K562 (cell line): Measurements from ENCODE around the gene CNTF. TPM values are rescaled to one million over a fixed set of nuclear protein-coding genes. Genes with fewer than 3 reads are reported as not detected.

Experiments used
- BHLHE40 ChIP-seq: IDR thresholded peaks from 2 replicates; pipeline ENCODE4 v1.6.1; 2011; ENCODE audit warnings: low read length, improper control_type of control experiment
- E2F5 ChIP-seq: sonication (generic); formaldehyde crosslinking; IDR thresholded peaks from 2 replicates; pipeline ENCODE4 v1.8.0; 2022; ENCODE audit warnings: mild to moderate bottlenecking, missing genetic modification reagents
- EGR1 ChIP-seq: fragments of 450-650 bp; conservative IDR thresholded peaks from 2 replicates; pipeline ENCODE4 v1.6.1; 2017; ENCODE audit warnings: mild to moderate bottlenecking
- FOSL1 ChIP-seq: fragments of 200-800 bp; sonication (Bioruptor generic); conservative IDR thresholded peaks from 2 replicates; pipeline ENCODE4 v1.6.1; 2016; ENCODE audit warnings: missing genetic modification characterization, missing compliant biosample characterization
- FOXO4 ChIP-seq: fragments of 450-650 bp; formaldehyde crosslinking; IDR thresholded peaks from 2 replicates; pipeline ENCODE4 v1.4.0; 2020; ENCODE audit warnings: mild to moderate bottlenecking, moderate library complexity
- HNRNPLL ChIP-seq: fragments of 200-400 bp; formaldehyde crosslinking; IDR thresholded peaks from 2 replicates; pipeline ENCODE4 v1.6.1; 2017; ENCODE audit warnings: low read length, low read depth, mild to moderate bottlenecking; ENCODE audit not compliant: poor library complexity, severe bottlenecking
- NCOA6 ChIP-seq: fragments of 450-650 bp; IDR thresholded peaks from 2 replicates; pipeline ENCODE4 v1.6.1; 2017; ENCODE audit warnings: mild to moderate bottlenecking
- PPARD ChIP-seq: fragments of 250-450 bp; sonication (Bioruptor Pico); IDR thresholded peaks from 2 replicates; pipeline ENCODE4 v1.8.0; 2022; ENCODE audit warnings: inconsistent platforms, mild to moderate bottlenecking, moderate library complexity
- RBFOX2 ChIP-seq: fragments of 200-400 bp; formaldehyde crosslinking; IDR thresholded peaks from 2 replicates; pipeline ENCODE4 v1.6.1; 2017; ENCODE audit warnings: low read depth, mild to moderate bottlenecking, low read length, moderate library complexity
- TBL1XR1 ChIP-seq, 2 experiments: IDR thresholded peaks; 2 replicates each; pipeline ENCODE4 v1.6.1; 2012; ENCODE audit warnings: improper control_type of control experiment in 2 of 2, low read length in 2 of 2, mild to moderate bottlenecking in 1 of 2
- ZNF445 ChIP-seq: fragments of 250-450 bp; sonication (Bioruptor Pico); IDR thresholded peaks from 2 replicates; pipeline ENCODE4 v1.4.0; 2020; ENCODE audit warnings: low read depth, mild to moderate bottlenecking, moderate library complexity
- ZNF644 ChIP-seq: fragments of 200-800 bp; sonication (Bioruptor generic); IDR thresholded peaks from 2 replicates; pipeline ENCODE4 v1.6.1; 2016; ENCODE audit warnings: low read depth, missing genetic modification characterization, missing compliant biosample characterization
- polyA plus RNA-seq, 8 experiments: library from polyadenylated mRNA; depleted of rRNA in 4 of 8; stranded (reverse) in 5 of 8; unstranded in 3 of 8; fragments of >200 nt; fragmentation: Nextera tagmentation in 2 of 8; fragmentation: Illumina TruSeq in 1 of 8; extraction: Ambion mirVana in 2 of 8; extraction: Trizol in 1 of 8; gene quantifications; 2 replicates each; pipeline versions ENCODE4 v1.2.1 to v1.2.3, GENCODE V29; 2011 to 2014; ENCODE audit warnings: inconsistent platforms in 1 of 8, missing spikeins in 1 of 8
- total RNA-seq, 7 experiments: library from RNA; depleted of rRNA in 6 of 7; stranded (reverse); fragments of >200 nt in 6 of 7; fragmentation: Illumina TruSeq in 2 of 7; extraction: Trizol in 2 of 7; gene quantifications; 2 replicates each; pipeline versions ENCODE4 v1.2.1 to v1.2.3, GENCODE V29; 2011 to 2021; ENCODE audit warnings: low replicate concordance in 1 of 7
- TF ChIP-seq, protein P1 (sequence below): fragments of 250-450 bp; sonication (Bioruptor Pico); IDR thresholded peaks from 2 replicates; pipeline ENCODE4 v1.4.0; 2020
- TF ChIP-seq, protein P2 (sequence below): fragments of 200-800 bp; sonication (Bioruptor generic); IDR thresholded peaks from 2 replicates; pipeline ENCODE4 v1.6.1; 2017; ENCODE audit warnings: missing genetic modification characterization, missing compliant biosample characterization
- TF ChIP-seq, protein P3 (sequence below), 2 experiments: fragments of 450-650 bp; conservative IDR thresholded peaks; 2 replicates each; pipeline ENCODE4 v1.6.1; 2017; ENCODE audit warnings: mild to moderate bottlenecking in 2 of 2, moderate library complexity in 2 of 2
- TF ChIP-seq, protein P4 (sequence below): fragments of 250-450 bp; sonication (Bioruptor Pico); IDR thresholded peaks from 2 replicates; pipeline ENCODE4 v1.6.1; 2021; ENCODE audit warnings: mild to moderate bottlenecking

Gene CNTF
- total and polyA plus RNA-seq, 9 of the 15 experiments (the other 6 are each of a cell fraction or from before 2014, with no cell fraction given): 0.17 to 5.0 (median 2.3) TPM

DNA sequence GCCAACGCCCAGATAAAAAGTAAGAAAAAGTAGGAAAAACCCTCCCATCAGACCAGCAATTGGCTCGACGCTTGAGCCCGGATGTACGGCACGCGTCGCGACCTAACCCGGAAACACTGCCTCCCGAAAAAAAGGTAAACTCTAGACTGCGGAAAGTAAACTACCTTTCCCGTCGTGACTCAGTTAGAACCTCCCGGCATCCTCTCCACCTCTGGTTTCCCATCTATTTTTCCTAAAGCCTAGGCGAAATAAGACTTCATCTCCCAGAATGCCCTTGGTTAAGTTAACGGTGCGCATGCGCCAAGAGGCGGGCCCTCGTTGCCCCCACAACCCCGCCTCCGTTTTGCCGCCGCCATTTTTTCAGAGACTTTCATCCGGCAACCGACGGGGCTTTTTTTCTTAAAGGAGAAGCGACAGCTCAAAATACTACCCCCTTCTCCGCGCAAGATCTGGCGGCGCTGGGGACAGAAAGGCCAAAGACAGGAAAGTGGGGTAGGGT is 44.3 kb upstream of the CNTF start (continued):
- TF ChIP-seq, protein P1, sequence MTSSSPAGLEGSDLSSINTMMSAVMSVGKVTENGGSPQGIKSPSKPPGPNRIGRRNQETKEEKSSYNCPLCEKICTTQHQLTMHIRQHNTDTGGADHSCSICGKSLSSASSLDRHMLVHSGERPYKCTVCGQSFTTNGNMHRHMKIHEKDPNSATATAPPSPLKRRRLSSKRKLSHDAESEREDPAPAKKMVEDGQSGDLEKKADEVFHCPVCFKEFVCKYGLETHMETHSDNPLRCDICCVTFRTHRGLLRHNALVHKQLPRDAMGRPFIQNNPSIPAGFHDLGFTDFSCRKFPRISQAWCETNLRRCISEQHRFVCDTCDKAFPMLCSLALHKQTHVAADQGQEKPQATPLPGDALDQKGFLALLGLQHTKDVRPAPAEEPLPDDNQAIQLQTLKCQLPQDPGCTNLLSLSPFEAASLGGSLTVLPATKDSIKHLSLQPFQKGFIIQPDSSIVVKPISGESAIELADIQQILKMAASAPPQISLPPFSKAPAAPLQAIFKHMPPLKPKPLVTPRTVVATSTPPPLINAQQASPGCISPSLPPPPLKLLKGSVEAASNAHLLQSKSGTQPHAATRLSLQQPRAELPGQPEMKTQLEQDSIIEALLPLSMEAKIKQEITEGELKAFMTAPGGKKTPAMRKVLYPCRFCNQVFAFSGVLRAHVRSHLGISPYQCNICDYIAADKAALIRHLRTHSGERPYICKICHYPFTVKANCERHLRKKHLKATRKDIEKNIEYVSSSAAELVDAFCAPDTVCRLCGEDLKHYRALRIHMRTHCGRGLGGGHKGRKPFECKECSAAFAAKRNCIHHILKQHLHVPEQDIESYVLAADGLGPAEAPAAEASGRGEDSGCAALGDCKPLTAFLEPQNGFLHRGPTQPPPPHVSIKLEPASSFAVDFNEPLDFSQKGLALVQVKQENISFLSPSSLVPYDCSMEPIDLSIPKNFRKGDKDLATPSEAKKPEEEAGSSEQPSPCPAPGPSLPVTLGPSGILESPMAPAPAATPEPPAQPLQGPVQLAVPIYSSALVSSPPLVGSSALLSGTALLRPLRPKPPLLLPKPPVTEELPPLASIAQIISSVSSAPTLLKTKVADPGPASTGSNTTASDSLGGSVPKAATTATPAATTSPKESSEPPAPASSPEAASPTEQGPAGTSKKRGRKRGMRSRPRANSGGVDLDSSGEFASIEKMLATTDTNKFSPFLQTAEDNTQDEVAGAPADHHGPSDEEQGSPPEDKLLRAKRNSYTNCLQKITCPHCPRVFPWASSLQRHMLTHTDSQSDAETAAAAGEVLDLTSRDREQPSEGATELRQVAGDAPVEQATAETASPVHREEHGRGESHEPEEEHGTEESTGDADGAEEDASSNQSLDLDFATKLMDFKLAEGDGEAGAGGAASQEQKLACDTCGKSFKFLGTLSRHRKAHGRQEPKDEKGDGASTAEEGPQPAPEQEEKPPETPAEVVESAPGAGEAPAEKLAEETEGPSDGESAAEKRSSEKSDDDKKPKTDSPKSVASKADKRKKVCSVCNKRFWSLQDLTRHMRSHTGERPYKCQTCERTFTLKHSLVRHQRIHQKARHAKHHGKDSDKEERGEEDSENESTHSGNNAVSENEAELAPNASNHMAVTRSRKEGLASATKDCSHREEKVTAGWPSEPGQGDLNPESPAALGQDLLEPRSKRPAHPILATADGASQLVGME: 0 out of 2 replicates have a peak, but pooled peaks have one; percentile 30
- TF ChIP-seq BHLHE40 (peak; percentile 98), ZNF445 (CRISPR knock-in tag) (no peak), HNRNPLL (peak; percentile 16), TBL1XR1 (IDR thresholded peaks at IDR 0.05; ENCODE audit: low read length in 2 of 2) (peak; percentile 0 to 51; a peak in 2 of 4 replicates), ZNF644 (0 out of 2 replicates have a peak, but pooled peaks have one; percentile 71), FOXO4 (CRISPR knock-in tag) (no peak), RBFOX2 (peak; percentile 75), NCOA6 (no peak), E2F5 (CRISPR knock-in tag) (no peak), FOSL1 (tag) (peak; percentile 85), PPARD (CRISPR knock-in tag) (no peak), EGR1 (peak; percentile 64)
- TF ChIP-seq, protein P2, sequence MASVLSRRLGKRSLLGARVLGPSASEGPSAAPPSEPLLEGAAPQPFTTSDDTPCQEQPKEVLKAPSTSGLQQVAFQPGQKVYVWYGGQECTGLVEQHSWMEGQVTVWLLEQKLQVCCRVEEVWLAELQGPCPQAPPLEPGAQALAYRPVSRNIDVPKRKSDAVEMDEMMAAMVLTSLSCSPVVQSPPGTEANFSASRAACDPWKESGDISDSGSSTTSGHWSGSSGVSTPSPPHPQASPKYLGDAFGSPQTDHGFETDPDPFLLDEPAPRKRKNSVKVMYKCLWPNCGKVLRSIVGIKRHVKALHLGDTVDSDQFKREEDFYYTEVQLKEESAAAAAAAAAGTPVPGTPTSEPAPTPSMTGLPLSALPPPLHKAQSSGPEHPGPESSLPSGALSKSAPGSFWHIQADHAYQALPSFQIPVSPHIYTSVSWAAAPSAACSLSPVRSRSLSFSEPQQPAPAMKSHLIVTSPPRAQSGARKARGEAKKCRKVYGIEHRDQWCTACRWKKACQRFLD (CRISPR knock-in tag): peak; percentile 78; the same call in 1 of the 2 replicates
- TF ChIP-seq, protein P3, sequence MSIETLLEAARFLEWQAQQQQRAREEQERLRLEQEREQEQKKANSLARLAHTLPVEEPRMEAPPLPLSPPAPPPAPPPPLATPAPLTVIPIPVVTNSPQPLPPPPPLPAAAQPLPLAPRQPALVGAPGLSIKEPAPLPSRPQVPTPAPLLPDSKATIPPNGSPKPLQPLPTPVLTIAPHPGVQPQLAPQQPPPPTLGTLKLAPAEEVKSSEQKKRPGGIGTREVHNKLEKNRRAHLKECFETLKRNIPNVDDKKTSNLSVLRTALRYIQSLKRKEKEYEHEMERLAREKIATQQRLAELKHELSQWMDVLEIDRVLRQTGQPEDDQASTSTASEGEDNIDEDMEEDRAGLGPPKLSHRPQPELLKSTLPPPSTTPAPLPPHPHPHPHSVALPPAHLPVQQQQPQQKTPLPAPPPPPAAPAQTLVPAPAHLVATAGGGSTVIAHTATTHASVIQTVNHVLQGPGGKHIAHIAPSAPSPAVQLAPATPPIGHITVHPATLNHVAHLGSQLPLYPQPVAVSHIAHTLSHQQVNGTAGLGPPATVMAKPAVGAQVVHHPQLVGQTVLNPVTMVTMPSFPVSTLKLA (conservative IDR thresholded peaks at IDR 0.05): peak; percentile 1 to 77; a peak in 2 of 4 replicates
- TF ChIP-seq, protein P4, sequence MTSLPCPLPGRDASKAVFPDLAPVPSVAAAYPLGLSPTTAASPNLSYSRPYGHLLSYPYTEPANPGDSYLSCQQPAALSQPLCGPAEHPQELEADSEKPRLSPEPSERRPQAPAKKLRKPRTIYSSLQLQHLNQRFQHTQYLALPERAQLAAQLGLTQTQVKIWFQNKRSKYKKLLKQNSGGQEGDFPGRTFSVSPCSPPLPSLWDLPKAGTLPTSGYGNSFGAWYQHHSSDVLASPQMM (CRISPR knock-in tag): no peak
